ENCODE measurements around the gene POU2F3.

GRCh38 chr11:120261931-120262330, 22.0 kb downstream of the POU2F3 start:
- TF ChIP-seq, protein P1, sequence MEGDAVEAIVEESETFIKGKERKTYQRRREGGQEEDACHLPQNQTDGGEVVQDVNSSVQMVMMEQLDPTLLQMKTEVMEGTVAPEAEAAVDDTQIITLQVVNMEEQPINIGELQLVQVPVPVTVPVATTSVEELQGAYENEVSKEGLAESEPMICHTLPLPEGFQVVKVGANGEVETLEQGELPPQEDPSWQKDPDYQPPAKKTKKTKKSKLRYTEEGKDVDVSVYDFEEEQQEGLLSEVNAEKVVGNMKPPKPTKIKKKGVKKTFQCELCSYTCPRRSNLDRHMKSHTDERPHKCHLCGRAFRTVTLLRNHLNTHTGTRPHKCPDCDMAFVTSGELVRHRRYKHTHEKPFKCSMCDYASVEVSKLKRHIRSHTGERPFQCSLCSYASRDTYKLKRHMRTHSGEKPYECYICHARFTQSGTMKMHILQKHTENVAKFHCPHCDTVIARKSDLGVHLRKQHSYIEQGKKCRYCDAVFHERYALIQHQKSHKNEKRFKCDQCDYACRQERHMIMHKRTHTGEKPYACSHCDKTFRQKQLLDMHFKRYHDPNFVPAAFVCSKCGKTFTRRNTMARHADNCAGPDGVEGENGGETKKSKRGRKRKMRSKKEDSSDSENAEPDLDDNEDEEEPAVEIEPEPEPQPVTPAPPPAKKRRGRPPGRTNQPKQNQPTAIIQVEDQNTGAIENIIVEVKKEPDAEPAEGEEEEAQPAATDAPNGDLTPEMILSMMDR (IDR thresholded peaks at IDR 0.05), result no peak
- TF ChIP-seq POLR2AphosphoS5 (IDR thresholded peaks at IDR 0.05), result no peak

Measured in esophagus muscularis mucosa (tissue), 3 donors.